ENCODE measurements around the gene MEGF6. TPM values are rescaled to one million over a fixed set of nuclear protein-coding genes. Genes with fewer than 3 reads are reported as not detected.

Gene MEGF6
- polyA plus RNA-seq, 3 donors = 6.4 to 8.1 (median 7.0) TPM

- DNase-seq (ENCODE audit: low read depth in 3 of 3, low spot score in 2 of 3) = no peak
Measured at GRCh38 chr1:3454811-3455618, 156.3 kb downstream of the MEGF6 start.

- DNase-seq (ENCODE audit: low read depth in 3 of 3, low spot score in 2 of 3) = no peak
Measured at GRCh38 chr1:3453891-3454810, 157.2 kb downstream of the MEGF6 start, which contains the start of gene ARHGEF16. TSS of gene ARHGEF16 (plus strand) at chr1:3454665. CDS start at chr1:3463085, 8,420 bp downstream.

DNA sequence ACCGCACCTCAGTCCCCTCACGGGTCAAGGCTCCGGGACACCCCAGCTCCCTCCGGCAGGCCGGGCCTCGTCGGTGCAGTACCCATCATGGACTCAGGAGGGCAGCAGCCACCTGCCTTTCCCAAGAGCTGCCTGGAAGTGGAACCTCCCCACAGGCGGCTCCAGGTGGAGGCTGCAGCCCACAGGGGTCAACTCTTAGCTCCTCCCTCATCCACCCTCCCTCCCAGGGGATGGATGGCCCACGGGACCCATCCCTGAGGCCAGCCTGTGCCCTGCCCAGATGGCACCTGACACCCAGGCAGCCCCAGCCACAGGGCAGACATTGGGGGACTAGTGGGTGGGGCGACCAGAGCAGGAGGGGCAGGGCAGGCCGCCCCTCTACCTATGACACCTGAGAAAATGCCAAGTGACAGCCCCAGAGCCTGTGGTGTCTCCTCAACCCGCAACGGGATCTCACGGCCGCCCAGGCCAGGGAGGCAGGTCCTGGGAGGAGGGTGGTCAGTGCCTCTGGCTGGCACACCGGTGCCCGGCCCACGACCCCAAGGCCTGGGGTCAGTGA lies 158.0 kb downstream of the MEGF6 start:
- no peak for DNase-seq (ENCODE audit: low read depth in 3 of 3, low spot score in 2 of 3)

GRCh38 chr1:3452866-3453175 lies 158.5 kb downstream of the MEGF6 start:
- no peak for DNase-seq (ENCODE audit: low read depth in 3 of 3, low spot score in 2 of 3)

- no peak for DNase-seq (ENCODE audit: low read depth in 3 of 3, low spot score in 2 of 3)
Measured at GRCh38 chr1:3451994-3452865, 159.1 kb downstream of the MEGF6 start.

DNA sequence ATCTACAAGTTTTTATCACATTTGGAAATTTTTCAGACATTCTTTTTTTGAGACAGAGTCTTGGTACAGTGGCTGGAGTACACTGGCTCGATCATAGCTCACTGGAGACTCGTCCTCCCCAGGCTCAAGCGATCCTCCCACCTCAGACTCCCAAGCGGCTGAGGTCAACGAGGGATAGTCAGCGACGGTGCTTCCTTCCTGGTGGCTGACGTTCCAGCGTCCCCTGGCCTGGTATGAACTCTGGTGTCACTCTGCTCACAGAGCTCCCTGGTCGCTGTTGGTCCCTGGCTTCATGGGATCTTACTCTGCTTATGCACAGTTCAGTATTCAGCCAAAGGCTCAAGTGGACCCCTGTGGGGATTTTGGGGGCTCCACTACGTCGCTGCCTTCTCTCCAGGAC lies 160.3 kb downstream of the MEGF6 start:
- DNase-seq (ENCODE audit: low read depth in 3 of 3, low spot score in 2 of 3) = no peak

- DNase-seq (ENCODE audit: low read depth in 3 of 3, low spot score in 2 of 3) = no peak
Measured at GRCh38 chr1:3450202-3450863, 161.0 kb downstream of the MEGF6 start.

DNA sequence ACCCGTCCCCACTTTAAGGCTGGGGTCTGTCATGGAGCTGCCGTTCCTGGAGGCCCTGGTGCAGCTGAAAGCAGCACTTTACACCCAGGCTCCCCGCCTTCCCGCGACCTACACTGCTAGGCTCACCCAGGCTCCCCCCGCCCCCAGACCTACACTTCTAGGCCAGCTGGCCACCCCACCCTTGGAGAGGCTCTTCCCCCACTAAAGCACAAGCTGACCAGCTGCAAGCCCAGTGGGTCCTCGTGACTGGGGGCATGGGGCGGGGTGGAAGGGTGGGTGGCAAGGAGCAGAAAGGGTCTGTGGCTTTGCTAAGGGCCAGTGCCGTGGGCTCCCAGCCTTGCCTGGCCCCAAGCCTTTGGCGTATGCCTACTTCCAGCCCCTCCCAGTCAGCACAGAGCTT lies 166.6 kb downstream of the MEGF6 start:
- DNase-seq (ENCODE audit: low read depth in 3 of 3, low spot score in 2 of 3) = no peak

DNA sequence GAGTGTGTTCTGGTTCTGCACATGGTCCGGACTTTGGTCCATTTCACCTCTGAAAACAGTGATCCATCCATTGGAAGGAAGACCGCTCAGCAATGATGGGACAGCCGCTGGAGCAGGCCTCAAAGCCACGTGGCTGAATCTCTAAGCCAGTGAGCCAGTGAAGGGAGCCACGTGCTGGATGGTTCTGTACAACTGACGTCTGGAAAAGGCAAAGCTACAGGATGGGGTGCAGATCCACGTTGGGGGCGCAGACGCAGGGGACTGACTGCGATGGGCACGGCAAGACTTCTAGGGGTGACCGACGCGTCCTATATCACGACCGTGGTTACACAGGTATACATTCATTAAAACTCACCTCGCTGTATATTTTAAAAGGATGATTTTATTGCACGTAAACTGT lies 167.0 kb downstream of the MEGF6 start:
- no peak for DNase-seq (ENCODE audit: low read depth in 3 of 3, low spot score in 2 of 3)

DNA sequence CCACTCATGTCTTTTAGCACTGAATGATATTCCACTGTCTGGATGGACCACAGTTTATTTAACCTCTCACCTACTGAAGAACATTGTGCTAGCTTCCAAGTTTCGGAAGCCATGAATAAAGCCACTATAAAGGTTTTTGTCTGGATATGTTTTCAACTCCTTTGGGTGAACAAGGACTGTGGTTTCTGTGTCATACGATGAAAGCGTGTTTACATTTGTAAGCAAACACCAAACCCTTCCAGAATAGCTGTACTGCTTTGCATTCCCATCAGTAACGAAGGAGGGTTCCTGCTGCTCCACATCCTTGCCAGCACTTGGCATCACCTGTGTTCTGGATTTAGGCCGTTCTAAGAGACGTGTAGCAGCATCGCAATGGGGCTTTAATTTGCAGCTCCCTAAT lies 167.5 kb downstream of the MEGF6 start:
- DNase-seq (ENCODE audit: low read depth in 3 of 3, low spot score in 2 of 3) = no peak

GRCh38 chr1:3442901-3443300 lies 168.4 kb downstream of the MEGF6 start:
- no peak for DNase-seq (ENCODE audit: low read depth in 3 of 3, low spot score in 2 of 3)

GRCh38 chr1:3442331-3442730 lies 169.0 kb downstream of the MEGF6 start:
- no peak for DNase-seq (ENCODE audit: low read depth in 3 of 3, low spot score in 2 of 3)

GRCh38 chr1:3441880-3442279 lies 169.4 kb downstream of the MEGF6 start:
- DNase-seq (ENCODE audit: low read depth in 3 of 3, low spot score in 2 of 3) = no peak

GRCh38 chr1:3441410-3441847 lies 169.9 kb downstream of the MEGF6 start:
- no peak for DNase-seq (ENCODE audit: low read depth in 3 of 3, low spot score in 2 of 3)

- DNase-seq (ENCODE audit: low read depth in 3 of 3, low spot score in 2 of 3) = no peak
Measured at GRCh38 chr1:3440711-3441409, 170.4 kb downstream of the MEGF6 start.

DNA sequence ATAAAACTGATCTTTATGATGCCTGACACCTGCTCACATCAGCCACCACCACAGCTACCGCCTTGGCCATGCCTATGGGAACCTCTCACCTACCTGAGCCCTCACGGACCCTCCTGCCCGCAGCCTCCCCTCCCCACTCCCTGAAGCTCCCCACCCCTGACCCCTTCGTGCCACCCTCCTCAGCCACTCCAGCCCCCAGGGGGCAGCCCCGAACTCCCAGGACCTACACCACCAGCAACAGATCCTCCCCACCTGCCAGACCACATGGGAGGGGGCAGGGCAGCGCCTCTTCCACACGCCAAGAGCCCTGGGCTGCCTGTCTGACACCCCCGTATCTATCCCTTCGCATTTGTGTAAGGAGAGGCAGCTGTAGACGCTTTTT lies 171.0 kb downstream of the MEGF6 start:
- no peak for DNase-seq (ENCODE audit: low read depth in 3 of 3, low spot score in 2 of 3)
